ENCODE results near the gene ARL3.

ARL3 gene

GRCh38 chr10:102644646-102645387 is 69.4 kb downstream of the ARL3 start:
- H3K4me2 ChIP-seq = peak overlapping the region; percentile 97
- TF ChIP-seq Cebpa-rat (IDR thresholded peaks at IDR 0.05) = no peak
- H3K9me3 ChIP-seq = no peaks in the 10 kb centered on the region
- peaks cover 15% of the 10 kb centered on the region; the same call in 1 of the 2 replicates for H3K36me3 ChIP-seq
- peak overlapping the region; percentile 97 for H3K9ac ChIP-seq
- peaks cover 40% of the 10 kb centered on the region for H3K4me1 ChIP-seq
- peaks cover 48% of the 10 kb centered on the region for H4K20me1 ChIP-seq
- H3K27ac ChIP-seq = peak overlapping the region; percentile 98
- no peaks in the 10 kb centered on the region for H3K27me3 ChIP-seq
- H3K4me3 ChIP-seq = peak overlapping the region; percentile 95

- H3K9me3 ChIP-seq = no peaks in the 10 kb centered on the region
- H3K4me2 ChIP-seq = peak within 1 kb of the TSS; percentile 97
- H3K9ac ChIP-seq = peak within 1 kb of the TSS; percentile 97
- H3K4me1 ChIP-seq = peaks cover 34% of the 10 kb centered on the region
- no peak for TF ChIP-seq Cebpa-rat (IDR thresholded peaks at IDR 0.05)
- no peaks in the 10 kb centered on the region for H3K27me3 ChIP-seq
- H3K27ac ChIP-seq = peak within 1 kb of the TSS; percentile 98
- H3K36me3 ChIP-seq = peaks cover 15% of the 10 kb centered on the region; the same call in 1 of the 2 replicates
- peak within 1 kb of the TSS; percentile 95 for H3K4me3 ChIP-seq
- peaks cover 42% of the 10 kb centered on the region for H4K20me1 ChIP-seq
Measured at GRCh38 chr10:102644066-102644645, 70.0 kb downstream of the ARL3 start, which contains the start of gene TRIM8. TRIM8 (plus strand) TSS chr10:102644479; CDS start chr10:102644618, 139 bp downstream.

- Histone ChIP-seq H3K4me2 (peak overlapping the region; percentile 97), H3K4me3 (peak overlapping the region; percentile 95), H3K4me1 (peaks cover 27% of the 10 kb centered on the region), H4K20me1 (peaks cover 35% of the 10 kb centered on the region), H3K9me3 (no peaks in the 10 kb centered on the region), H3K36me3 (peaks cover 12% of the 10 kb centered on the region; the same call in 1 of the 2 replicates), H3K27me3 (no peaks in the 10 kb centered on the region), H3K27ac (peak overlapping the region; percentile 98), H3K9ac (peak overlapping the region; percentile 97)
- TF ChIP-seq Cebpa-rat (IDR thresholded peaks at IDR 0.05) = no peak
Measured at GRCh38 chr10:102643336-102644065, 70.7 kb downstream of the ARL3 start.

GRCh38 chr10:102642736-102643335 is 71.4 kb downstream of the ARL3 start:
- H3K27me3 ChIP-seq = no peaks in the 10 kb centered on the region
- H3K36me3 ChIP-seq = peaks cover 5% of the 10 kb centered on the region; the same call in 1 of the 2 replicates
- H3K27ac ChIP-seq = peak overlapping the region; percentile 98
- peaks cover 29% of the 10 kb centered on the region for H4K20me1 ChIP-seq
- peaks cover 21% of the 10 kb centered on the region for H3K4me1 ChIP-seq
- peak overlapping the region; percentile 95 for H3K4me3 ChIP-seq
- H3K4me2 ChIP-seq = peak overlapping the region; percentile 97
- no peaks in the 10 kb centered on the region for H3K9me3 ChIP-seq
- peak overlapping the region; percentile 97 for H3K9ac ChIP-seq
- no peak for TF ChIP-seq Cebpa-rat (IDR thresholded peaks at IDR 0.05)

- peak overlapping the region; percentile 97 for H3K4me2 ChIP-seq
- no peaks in the 10 kb centered on the region for H3K27me3 ChIP-seq
- TF ChIP-seq Cebpa-rat (IDR thresholded peaks at IDR 0.05) = no peak
- H4K20me1 ChIP-seq = peaks cover 21% of the 10 kb centered on the region
- H3K4me3 ChIP-seq = peak overlapping the region; percentile 95
- peaks cover 13% of the 10 kb centered on the region for H3K4me1 ChIP-seq
- H3K9me3 ChIP-seq = no peaks in the 10 kb centered on the region
- peak overlapping the region; percentile 98 for H3K27ac ChIP-seq
- H3K36me3 ChIP-seq = no peaks in the 10 kb centered on the region
- peak overlapping the region; percentile 97 for H3K9ac ChIP-seq
Measured at GRCh38 chr10:102641880-102642735, 72.1 kb downstream of the ARL3 start.

GRCh38 chr10:102641402-102641801 is 72.8 kb downstream of the ARL3 start:
- no peaks in the 10 kb centered on the region for H3K27me3 ChIP-seq
- no peak for TF ChIP-seq Cebpa-rat (IDR thresholded peaks at IDR 0.05)
- H3K4me3 ChIP-seq = peak overlapping the region; percentile 95
- H3K4me1 ChIP-seq = peaks cover 8% of the 10 kb centered on the region
- H3K9ac ChIP-seq = peak overlapping the region; percentile 97
- no peaks in the 10 kb centered on the region for H3K9me3 ChIP-seq
- peak overlapping the region; percentile 73 for H3K27ac ChIP-seq
- H3K36me3 ChIP-seq = no peaks in the 10 kb centered on the region
- H4K20me1 ChIP-seq = peaks cover 14% of the 10 kb centered on the region
- peak overlapping the region; percentile 74 for H3K4me2 ChIP-seq

GRCh38 chr10:102639537-102639936 is 74.7 kb downstream of the ARL3 start:
- Histone ChIP-seq H3K36me3 (no peaks in the 10 kb centered on the region), H3K4me1 (peaks cover 26% of the 10 kb centered on the region), H3K9ac (no peak overlapping the region), H4K20me1 (no peaks in the 10 kb centered on the region), H3K27me3 (no peaks in the 10 kb centered on the region), H3K4me2 (no peak overlapping the region), H3K4me3 (no peak overlapping the region), H3K9me3 (no peaks in the 10 kb centered on the region), H3K27ac (no peak overlapping the region)
- TF ChIP-seq Cebpa-rat (IDR thresholded peaks at IDR 0.05) = no peak

GRCh38 chr10:102635377-102635776 is 78.8 kb downstream of the ARL3 start:
- no peaks in the 10 kb centered on the region for H4K20me1 ChIP-seq
- no peaks in the 10 kb centered on the region for H3K27me3 ChIP-seq
- H3K9me3 ChIP-seq = no peaks in the 10 kb centered on the region
- H3K9ac ChIP-seq = no peak overlapping the region
- peaks cover 61% of the 10 kb centered on the region for H3K4me1 ChIP-seq
- no peak overlapping the region for H3K4me3 ChIP-seq
- peak overlapping the region; percentile 64 for H3K4me2 ChIP-seq
- TF ChIP-seq Cebpa-rat (IDR thresholded peaks at IDR 0.05) = no peak
- peak overlapping the region; percentile 68 for H3K27ac ChIP-seq
- peaks cover 17% of the 10 kb centered on the region for H3K36me3 ChIP-seq

GRCh38 chr10:102634686-102635085 is 79.5 kb downstream of the ARL3 start:
- Histone ChIP-seq H3K27ac (peak overlapping the region; percentile 68), H3K4me1 (peaks cover 68% of the 10 kb centered on the region)
- no peak for TF ChIP-seq Cebpa-rat (IDR thresholded peaks at IDR 0.05)

More at GRCh38 chr10:102634686-102635085, 79.5 kb downstream of the ARL3 start:
- peaks cover 21% of the 10 kb centered on the region for H3K36me3 ChIP-seq
- no peaks in the 10 kb centered on the region for H3K9me3 ChIP-seq
- H3K9ac ChIP-seq = no peak overlapping the region
- H3K4me2 ChIP-seq = peak overlapping the region; percentile 64
- no peak overlapping the region for H3K4me3 ChIP-seq
- H4K20me1 ChIP-seq = no peaks in the 10 kb centered on the region
- H3K27me3 ChIP-seq = no peaks in the 10 kb centered on the region

All from BLaER1 (cell line).